NCI-H2171 treated with DMSO at 0.1 percent for 48 hours (cell line): ENCODE measurements around the gene TRIM8.
"Not testable (repeated sequence)": the region's sequence is repeated elsewhere in the genome, so short reads cannot be mapped to it uniquely, and the experiment has no call there.

Experiments used
- DNase-seq: peaks from one replicate; lab custom pipeline; 2025; lab: John Stamatoyannopoulos, UW

TRIM8 gene

DNA sequence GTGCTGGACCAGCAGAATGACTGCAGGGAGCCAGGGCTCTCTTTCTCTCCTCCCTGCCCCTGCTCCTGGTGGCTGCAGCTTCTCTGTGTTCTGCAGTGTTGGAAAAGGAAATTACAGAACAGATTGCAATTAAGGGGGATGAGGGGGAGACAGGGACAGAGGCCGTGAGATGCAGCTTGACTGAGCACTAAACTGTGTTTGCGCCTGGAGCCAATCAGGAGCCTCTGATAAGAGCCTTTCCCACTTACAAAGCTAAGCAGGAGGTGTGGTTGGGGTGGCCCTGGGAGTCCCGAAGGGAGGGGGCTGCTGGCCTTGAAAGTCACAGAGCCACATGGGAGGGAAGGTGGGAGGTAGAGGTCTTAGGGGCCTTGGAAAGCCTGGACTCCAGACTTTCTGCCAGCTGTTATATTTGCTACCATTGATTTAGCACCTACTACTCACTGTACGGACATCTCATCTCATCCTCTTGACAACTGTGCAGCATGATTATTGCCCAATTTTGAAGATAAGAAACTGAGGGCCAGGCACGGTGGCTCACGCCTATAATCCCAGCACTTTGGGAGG, 26.7 kb downstream of the TRIM8 start:
- peak; percentile 84 for DNase-seq

DNA sequence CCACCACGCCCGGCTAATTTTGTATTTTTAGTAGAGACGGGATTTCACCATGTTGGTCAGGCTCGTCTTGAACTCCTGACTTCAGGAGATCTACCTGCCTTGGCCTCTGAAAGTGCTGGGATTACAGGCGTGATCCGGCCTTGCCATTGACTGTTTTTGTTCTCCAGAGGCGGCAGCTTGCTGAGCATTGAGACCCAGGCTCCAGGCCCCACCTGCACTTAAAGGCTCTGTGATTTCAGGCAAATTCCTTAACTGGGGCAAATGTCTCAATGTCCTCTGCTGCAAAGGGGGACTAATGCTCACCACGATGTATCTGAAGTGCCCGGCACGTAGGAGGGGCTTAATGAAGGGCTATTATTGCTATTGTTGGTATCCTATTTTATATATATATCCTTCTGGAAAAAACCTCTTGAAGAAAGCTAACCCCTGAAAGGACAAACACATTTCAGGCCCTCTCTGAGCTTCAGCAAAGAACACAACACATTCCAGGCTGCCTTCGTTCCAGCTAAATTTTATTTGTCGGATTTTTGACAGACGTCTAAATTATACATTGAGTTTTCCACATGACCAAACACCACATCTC, 29.0 kb downstream of the TRIM8 start:
- DNase-seq, result no peak

DNA sequence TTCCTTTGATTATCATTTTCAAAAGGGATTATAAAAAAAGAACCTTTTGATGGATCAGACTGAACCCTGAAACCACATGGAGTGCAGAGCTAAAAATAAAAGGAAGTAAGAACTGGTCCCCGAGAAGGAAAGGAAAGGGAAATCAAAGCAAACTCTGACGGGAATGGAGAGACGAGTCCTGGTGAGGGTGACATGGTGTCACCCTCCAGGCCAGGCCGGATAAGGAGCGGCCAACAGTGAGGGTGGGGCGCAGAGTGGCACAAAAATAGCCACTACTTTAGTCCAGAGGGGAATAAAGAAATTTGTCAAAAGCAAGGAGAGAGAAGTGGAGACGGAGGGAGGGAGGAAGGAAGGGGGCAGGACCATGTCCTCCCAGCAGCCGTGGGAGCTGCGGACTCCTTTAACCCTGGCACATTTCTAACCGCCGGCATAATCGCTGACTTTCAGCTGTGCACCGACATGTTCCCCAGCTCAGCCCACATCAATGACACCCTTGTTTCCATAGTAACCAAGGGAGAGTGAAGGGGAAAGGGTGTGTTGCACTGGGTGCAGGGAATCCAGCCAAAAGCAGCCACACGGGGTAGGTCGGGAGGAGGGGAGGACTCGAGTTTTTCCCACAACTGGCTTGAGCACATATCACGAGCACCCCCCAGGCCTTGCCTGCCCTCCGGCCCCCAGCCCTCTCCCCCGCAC, 29.7 kb downstream of the TRIM8 start:
- DNase-seq, result peak; percentile 63

DNA sequence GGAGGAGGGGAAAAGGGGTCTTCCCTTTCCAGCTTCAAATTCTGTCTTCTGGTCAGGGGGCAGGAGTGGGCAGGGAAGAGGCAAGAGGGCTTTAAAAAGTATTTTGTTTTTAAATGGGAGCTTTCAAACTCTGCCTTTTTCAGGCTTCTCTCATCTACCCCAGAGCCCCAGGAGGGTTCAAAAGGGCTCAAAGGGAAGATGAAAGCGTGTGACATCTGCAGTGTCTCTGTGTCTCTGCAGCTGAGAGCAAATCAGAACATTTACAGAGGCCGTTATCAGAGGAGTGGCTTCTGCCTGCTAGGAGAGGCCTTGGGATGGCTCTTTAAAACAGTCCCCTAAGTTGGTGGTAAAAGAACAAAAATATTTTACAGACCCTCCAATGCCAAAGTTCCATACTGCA, 30.3 kb downstream of the TRIM8 start:
- DNase-seq, result peak; percentile 23

DNA sequence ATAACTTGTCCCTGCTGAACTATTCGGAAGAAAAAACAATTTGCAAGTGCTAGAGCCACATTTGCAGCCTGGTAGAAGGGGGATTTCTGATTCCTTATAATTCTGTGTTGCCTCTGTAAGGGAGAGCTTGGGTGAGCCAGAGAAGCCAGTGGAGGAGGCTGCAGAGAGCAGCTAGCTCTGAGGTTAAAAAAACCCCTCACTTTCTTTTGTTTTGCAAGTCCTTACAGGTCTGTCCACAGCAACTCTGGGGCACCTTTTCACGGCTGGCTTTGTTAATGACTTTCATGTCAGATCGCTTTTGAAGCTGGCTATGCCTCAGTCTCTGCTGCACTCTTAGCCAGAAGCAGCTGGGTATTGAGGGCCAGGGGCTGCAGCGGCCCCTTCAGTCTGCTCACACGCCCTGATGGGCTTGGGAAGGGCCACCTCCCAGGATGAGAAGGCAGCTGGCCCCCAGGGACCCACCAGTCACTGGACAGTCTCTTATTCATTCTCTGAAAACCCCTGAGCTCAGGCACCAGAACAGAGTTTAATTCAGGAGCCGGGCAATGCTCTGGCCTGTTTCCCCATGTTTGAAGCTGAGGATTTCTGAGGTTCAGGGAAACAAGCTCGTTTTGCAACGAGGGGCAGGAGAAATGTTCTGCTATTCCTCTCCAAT, 30.9 kb downstream of the TRIM8 start:
- DNase-seq, result no peak

DNA sequence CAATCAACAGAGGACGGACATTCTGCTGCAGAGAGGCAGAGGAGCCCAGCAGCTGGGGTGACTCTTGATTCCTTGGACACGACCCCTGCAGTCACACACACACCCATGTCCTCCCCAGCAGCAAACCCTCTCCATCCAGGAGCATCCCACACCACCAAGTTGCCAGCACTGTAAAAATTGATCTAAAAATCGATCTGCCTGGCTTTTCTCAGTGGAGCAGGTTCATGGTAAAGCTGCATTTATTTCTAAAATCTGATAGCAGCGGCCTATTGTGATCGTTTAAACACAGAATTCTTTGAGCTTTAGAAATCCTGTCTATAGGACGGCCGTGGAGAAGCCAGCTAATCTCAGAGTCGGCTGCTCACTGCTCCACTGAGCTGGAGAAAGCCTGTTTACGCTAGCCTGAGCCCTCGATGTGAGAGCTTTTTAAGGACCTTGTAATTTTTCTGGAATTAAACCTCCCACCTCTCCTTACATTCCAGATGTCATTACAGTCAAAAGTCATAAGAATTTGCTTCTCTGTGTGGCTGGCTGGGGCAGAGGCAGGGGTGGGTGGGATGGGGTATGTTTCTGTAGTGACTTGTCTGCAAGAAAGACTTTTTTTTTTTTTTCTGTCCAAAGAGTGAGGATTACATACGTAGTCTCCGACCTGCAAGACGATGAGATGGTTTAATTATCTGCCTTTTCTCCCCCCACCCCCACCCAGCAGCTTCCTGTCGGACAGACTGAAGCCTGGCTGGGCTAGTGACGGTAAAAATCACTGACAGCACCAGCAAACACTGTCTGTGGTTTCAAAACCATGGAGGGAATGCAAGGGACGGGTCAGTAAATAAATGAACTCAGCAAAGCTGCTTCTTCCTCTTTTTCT, 31.6 kb downstream of the TRIM8 start:
- no peak for DNase-seq

DNA sequence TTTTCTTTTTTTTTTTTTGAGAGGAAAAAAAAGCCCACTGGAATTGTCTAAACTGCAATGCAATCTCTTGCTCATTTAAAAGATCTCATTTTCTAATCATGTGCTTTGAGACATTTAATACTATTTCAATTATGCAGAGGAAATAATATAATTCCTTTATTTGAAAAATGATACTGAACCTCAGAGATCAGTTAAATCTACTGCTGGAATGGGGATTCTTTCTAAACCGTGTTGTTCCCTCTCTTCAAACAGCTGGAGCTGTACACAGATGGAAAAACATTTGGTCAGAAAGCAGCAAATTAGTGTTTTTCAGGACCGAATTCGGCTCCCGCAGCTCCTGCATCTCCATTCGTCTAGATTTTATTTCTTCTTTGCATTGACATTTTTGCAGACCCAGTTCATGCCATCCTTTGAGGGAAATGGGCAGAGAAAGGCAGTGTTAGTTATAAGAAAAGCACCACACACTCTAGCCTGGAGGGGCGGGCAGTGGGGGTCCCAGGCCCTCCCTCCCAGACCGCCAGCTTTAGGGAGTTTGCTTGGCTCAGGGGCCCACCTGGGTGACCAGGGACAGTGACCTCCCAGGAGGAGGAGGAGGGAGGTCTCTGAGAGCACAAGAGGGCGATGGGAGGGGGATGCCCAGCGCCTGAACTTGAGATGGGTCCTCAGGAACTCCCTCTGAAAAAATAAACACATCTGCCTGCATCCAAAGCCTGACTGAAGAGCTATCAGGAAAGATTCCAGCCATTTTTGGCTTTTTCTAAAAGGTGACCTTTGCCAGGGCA, 32.4 kb downstream of the TRIM8 start:
- no peak for DNase-seq

DNA sequence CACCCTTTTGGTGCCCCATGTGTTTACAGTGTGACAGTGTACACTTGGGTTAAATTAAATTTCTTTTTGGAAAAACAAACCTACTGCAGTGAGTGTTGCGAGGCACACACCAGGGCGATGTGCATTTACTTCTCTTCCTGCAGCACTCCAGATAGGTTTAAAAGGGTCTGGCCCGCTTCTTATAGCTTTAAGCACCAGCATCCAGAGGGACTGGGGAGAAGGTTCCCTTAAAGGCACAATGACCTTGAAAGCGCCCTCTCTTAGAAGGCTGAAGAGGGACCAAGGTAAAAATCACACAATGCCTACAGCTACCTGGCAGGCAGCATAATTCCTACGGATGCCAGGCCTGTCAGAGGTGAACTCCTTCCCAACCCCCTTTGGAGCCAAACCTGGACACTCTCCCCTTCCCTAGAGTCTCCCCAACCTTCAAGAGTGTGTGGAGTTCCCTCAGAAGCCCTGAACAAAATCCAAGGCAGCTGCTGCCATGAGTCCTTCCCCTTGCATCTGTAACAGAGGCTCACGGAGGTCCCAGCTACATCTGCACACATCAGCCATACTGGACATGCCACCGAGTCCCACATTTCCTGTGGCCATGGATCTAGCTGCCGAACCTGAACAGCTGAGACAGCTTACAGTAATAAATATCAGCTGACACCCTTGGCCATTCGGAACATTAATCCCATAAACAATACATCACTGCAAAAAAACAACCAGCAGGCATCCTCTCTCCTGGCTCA, 33.2 kb downstream of the TRIM8 start:
- DNase-seq, result no peak

DNA sequence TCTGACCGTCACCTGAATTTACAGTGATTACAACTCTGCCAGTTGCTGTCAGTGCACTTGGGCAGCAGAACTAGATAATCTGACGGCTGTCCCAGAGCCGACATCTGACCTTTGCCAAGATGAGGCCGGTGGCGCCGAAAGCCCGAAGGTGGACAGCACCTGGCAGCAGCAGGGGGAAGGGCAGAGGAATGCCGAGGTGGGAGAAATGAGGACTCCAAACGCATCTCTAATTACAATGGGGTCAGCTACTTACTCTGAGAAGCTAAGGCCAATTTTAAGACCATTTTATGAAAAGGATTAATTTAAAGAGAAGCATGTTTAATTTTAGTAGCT, 33.8 kb downstream of the TRIM8 start:
- no peak for DNase-seq

DNA sequence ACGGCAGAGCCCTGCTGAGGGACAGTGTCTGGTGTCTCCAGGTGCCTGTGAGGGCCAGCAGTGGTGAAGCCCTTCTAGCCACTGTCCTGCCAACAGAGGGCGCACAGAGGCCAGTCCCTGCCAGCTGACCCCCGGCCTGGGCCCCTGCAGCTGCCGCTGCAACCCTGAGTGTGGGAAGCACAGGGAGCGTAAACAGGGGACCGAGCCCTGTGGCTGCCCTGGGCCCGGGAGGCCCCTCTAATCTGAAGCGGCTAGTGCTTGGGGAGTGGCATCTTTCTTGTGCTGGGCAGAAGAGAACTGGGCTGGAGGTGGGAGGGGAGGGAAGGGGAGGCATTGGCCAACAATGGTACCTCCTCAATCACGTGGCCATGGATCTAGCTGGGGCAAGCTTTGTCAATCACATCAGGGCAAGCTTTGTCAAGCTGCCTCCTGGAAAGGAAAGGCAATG, 34.6 kb downstream of the TRIM8 start:
- DNase-seq, result no peak

DNA sequence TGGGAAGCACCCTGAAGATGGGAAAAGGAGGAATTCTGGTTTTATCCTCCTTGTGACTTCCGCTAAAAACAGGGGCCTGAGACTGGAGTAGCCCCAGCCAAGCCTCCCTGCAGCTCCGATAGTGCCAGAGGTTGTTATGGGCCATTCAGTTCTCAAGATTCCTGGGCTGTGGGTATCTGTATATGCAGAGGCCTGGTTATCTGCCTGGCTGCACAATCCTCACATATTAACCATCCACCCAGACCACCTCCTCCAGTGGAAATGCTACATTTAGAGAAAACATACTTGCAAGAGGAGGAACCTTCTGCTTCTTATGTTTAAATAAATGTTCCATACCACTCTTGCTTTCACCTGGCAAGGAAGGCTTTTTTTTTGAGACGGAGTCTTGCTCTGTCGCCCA, 35.3 kb downstream of the TRIM8 start:
- no peak for DNase-seq

DNA sequence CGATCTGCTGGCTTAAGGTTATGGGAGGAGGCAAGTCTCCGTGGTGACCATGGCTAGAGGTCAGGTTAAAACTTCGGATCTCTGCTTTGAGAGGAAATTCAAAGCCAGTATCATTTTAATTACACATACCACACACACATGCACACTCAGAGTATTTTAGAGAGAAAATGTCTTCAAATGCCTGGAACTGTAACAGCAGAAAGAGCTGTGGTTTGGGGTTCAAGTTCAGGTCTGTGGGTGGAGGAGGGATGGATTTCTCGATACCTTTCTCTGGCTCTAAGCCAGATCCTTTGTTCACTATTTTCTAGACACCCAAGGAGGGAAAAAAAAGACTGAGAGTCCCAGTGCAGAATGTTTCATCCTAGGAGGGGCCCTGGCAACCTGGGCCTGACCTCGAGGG, 37.4 kb downstream of the TRIM8 start:
- DNase-seq, result no peak

DNA sequence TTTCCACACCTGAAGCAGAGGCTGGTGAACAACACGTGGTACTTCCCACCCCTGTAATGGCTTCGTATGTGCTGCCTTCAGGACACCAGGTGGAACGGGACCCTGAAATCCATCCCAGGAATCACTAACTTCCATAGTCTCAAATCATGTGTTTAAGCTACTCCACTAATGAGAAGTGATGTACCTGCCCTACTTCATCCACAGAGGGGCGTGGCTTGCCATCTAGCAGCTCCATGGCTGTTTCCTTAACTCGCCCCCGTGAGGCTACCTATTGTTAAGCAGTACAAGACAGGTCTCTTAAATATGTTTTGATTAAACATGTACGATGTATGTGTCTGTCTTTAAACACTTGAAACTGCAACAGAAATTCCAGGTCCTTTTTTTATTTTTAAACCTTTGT, 38.1 kb downstream of the TRIM8 start:
- DNase-seq, result no peak

DNA sequence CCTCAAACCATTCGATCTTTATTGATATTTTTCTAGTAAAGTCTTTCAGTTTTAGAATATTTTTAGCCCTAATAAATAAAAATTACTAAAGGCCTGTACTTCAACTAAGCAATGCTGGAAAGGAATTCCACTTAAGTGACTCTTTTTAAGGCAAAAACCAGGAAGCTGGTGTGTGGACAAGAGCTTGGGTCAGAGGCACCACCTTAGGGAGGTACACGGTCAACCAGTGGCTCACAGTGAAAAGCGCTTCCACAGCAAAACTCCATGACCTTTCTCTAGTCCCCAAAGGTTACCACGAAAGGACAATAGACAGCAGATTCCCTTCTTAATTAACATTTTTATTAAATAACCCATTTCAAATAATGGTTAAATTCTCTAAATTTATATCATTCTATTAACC, 38.7 kb downstream of the TRIM8 start:
- DNase-seq, result no peak

DNA sequence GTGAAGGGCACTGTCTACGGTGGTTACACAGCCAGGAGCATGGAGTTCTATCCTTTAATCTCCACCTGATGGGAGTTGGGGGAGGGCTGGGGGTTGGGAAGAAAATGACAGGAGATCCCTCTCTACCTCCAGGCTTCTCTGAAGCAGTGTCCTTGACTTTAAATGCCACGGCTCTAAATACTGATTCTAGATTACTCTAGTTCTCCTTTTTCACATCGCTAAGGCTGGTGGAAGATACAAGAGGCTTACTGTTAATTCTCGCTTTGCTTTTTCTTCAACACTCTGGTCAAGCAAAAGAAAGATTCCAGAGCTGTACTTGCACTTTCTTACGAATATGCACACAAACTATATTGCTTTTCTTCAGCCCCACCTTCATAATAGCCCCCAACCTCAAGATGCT, 39.5 kb downstream of the TRIM8 start:
- no peak for DNase-seq

DNA sequence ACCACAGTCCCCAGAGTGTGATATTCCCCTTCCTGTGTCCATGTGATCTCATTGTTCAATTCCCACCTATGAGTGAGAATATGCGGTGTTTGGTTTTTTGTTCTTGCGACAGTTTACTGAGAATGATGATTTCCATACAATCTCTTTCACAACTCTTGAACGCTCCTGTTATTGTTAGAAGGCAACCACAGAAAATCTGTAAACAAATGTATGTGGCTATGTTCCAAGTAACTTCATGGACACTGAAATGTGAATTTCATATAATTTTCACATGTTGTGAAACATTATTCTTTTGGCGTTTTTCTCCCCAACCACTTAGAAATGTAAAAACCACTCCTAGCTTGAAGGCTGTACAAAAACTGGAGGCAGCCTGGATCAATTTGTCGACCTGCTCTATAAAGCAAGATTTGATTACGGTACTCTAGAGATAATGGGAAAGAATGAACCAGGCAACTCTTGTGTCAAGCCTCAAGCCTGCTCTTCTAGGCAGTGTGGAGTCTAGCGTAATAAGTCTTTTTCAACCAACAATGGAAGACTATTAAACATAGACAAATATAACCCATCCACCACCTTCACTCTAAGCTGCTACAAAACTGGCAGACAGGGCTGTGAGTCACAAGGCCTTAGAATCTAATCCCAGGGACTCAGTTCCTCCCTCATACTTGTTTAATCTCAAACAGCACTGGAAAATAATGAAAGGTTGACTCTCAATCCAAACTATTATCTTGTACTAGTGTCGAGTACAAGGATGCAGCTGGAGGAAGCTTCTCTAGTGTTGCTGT, 47.2 kb downstream of the TRIM8 start:
- no peak for DNase-seq

DNA sequence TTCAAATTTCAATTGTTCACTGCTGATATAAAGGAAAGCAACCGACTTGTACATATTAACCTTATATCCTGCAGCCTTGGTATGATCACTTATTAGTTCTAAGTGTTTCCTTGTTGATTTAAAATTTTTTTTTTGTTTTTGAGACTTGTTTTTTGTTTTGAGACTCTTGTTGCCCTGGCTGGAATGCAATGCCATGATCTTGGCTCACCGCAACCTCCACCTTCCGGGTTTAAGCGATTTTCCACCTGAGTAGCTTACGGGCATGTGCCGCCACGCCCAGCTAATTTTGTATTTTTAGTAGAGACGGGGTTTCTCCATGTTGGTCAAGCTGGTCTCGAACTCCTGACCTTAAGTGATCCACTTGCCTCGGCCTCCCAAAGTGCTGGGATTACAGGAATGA, 51.1 kb downstream of the TRIM8 start:
- DNase-seq, result not testable (repeated sequence)

DNA sequence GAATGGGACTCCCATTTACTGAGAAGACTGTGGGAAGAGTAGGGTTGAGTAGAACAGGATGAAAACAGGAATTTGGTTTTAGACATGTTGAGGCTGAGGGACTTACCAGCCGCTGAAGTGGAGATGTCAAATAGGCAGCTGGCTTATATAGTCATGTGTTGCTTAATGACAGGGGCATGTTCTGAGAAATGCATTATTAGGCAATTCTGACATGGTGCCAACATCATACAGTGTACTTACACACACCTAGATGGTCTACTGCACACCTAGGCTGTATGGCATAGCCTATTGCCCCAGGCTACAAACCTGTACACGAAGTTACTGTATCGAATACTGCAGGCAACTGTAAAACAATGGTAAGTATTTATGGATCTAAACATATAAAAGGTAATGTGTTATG, 52.5 kb downstream of the TRIM8 start:
- no peak for DNase-seq

DNA sequence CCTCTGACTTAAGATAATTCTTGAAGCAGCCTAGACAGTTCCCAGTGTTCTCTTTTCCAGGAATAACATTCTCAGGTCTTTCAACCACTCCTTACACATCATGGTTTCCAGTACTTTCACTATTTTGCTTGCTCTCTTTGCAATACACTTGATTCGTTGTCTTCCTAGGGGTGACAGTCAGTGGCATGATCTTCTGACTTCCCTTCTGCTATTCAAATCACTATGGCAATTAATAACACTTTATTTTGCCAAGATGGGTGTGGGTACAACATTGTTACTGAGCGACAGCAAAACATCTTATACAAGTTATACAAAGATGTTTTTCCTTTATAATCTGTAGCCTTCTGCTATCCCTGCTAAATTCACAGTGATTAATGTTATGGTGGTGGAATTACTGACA, 54.6 kb downstream of the TRIM8 start:
- no peak for DNase-seq

DNA sequence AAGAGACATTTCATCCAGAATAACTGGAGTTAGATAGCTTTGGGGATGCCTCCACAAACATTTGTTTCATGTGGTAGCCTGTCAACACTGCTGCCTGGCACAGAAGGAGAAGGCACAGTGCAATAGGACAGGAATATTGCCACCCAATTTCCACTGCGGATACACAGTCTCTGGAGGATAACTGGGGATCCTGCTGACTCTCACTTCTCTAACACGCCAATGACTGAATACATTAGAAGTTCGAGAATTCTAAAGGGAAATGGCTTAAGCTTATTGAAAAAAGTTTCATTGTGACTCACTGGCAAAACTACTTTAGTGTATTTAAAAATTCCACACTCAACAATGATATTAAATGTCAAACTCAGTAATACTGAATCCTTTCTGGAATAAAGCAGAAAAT, 57.0 kb downstream of the TRIM8 start:
- DNase-seq, result no peak
